Measurements from ENCODE around the gene PDE4D. TPM values are rescaled to one million over a fixed set of nuclear protein-coding genes. Genes with fewer than 3 reads are reported as not detected.

The PDE4D gene
- total RNA-seq, 1 donor from 2014 or later, result 7.6 TPM

GRCh38 chr5:59525957-59526356 is 367.6 kb downstream of the PDE4D start:
- H3K36me3 Mint-ChIP-seq (ENCODE audit: insufficient read depth), result peaks cover 3% of the 10 kb centered on the region

GRCh38 chr5:59525311-59525710 is 368.2 kb downstream of the PDE4D start:
- peaks cover 3% of the 10 kb centered on the region for H3K36me3 Mint-ChIP-seq (ENCODE audit: insufficient read depth)
- H3K4me3 Mint-ChIP-seq (ENCODE audit: low read depth), result no peak overlapping the region
- no peaks in the 10 kb centered on the region for H3K27me3 Mint-ChIP-seq
- no peak for TF ChIP-seq CTCF (IDR thresholded peaks at IDR 0.05; ENCODE audit: unreplicated experiment)
- H3K4me1 Mint-ChIP-seq (ENCODE audit: low read depth), result peaks cover 15% of the 10 kb centered on the region
- no peak for DNase-seq (ENCODE audit: low spot score, unreplicated experiment)
- peaks cover 8% of the 10 kb centered on the region for H3K9me3 Mint-ChIP-seq (ENCODE audit: low read depth)
- H3K27ac Mint-ChIP-seq, result no peak overlapping the region

More at GRCh38 chr5:59525957-59526356, 367.6 kb downstream of the PDE4D start:
- peaks cover 8% of the 10 kb centered on the region for H3K9me3 Mint-ChIP-seq (ENCODE audit: low read depth)
- H3K4me3 Mint-ChIP-seq (ENCODE audit: low read depth), result no peak overlapping the region
- no peak for DNase-seq (ENCODE audit: low spot score, unreplicated experiment)
- no peak overlapping the region for H3K27ac Mint-ChIP-seq
- peaks cover 15% of the 10 kb centered on the region for H3K4me1 Mint-ChIP-seq (ENCODE audit: low read depth)
- H3K27me3 Mint-ChIP-seq, result no peaks in the 10 kb centered on the region
- TF ChIP-seq CTCF (IDR thresholded peaks at IDR 0.05; ENCODE audit: unreplicated experiment), result no peak

GRCh38 chr5:59522201-59522831 is 371.2 kb downstream of the PDE4D start:
- no peak for TF ChIP-seq CTCF (IDR thresholded peaks at IDR 0.05; ENCODE audit: unreplicated experiment)
- H3K36me3 Mint-ChIP-seq (ENCODE audit: insufficient read depth), result peaks cover 3% of the 10 kb centered on the region

GRCh38 chr5:59521476-59521875 is 372.1 kb downstream of the PDE4D start:
- Mint-ChIP-seq H3K36me3 (ENCODE audit: insufficient read depth) (peaks cover 3% of the 10 kb centered on the region), H3K27ac (no peak overlapping the region), H3K9me3 (ENCODE audit: low read depth) (peaks cover 8% of the 10 kb centered on the region), H3K4me3 (ENCODE audit: low read depth) (no peak overlapping the region), H3K4me1 (ENCODE audit: low read depth) (peaks cover 2% of the 10 kb centered on the region), H3K27me3 (no peaks in the 10 kb centered on the region)
- TF ChIP-seq CTCF (IDR thresholded peaks at IDR 0.05; ENCODE audit: unreplicated experiment), result no peak
- DNase-seq (ENCODE audit: low spot score, unreplicated experiment), result no peak

More at GRCh38 chr5:59522201-59522831, 371.2 kb downstream of the PDE4D start:
- Mint-ChIP-seq H3K4me3 (ENCODE audit: low read depth) (no peak overlapping the region), H3K27me3 (no peaks in the 10 kb centered on the region), H3K27ac (no peak overlapping the region), H3K9me3 (ENCODE audit: low read depth) (peaks cover 8% of the 10 kb centered on the region), H3K4me1 (ENCODE audit: low read depth) (peaks cover 2% of the 10 kb centered on the region)
- DNase-seq (ENCODE audit: low spot score, unreplicated experiment), result no peak

DNA sequence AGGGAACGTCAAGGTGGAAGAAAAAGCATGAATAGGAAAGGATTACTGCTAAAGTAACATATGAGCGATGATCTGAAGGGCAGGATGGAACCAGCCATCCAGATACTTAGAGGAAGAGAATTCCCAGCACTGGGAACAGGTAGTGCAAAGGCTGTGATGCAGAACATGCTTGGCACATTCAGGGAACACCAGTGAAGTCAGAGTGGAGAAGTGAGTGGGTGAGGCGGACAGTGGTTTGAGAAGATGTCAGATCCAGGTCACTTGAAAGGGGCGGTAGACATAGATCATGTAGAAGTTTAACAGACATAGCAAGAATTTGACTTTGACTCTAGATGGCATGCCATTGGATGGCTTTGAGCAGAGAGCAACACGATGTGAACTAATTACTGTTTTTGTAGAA is 374.2 kb downstream of the PDE4D start:
- no peaks in the 10 kb centered on the region for H3K27me3 Mint-ChIP-seq
- no peak overlapping the region for H3K27ac Mint-ChIP-seq
- DNase-seq (ENCODE audit: low spot score, unreplicated experiment), result no peak
- H3K36me3 Mint-ChIP-seq (ENCODE audit: insufficient read depth), result peaks cover 3% of the 10 kb centered on the region
- no peak for TF ChIP-seq CTCF (IDR thresholded peaks at IDR 0.05; ENCODE audit: unreplicated experiment)
- H3K4me1 Mint-ChIP-seq (ENCODE audit: low read depth), result peaks cover 2% of the 10 kb centered on the region
- peaks cover 8% of the 10 kb centered on the region for H3K9me3 Mint-ChIP-seq (ENCODE audit: low read depth)
- H3K4me3 Mint-ChIP-seq (ENCODE audit: low read depth), result no peak overlapping the region

All from progenitor cell of endocrine pancreas (in vitro differentiated cells).